H9 (cell line): ENCODE results near the gene SERP1. TPM values are rescaled to one million over a fixed set of nuclear protein-coding genes. Genes with fewer than 3 reads are reported as not detected.

Experiments used
- DNase-seq: peaks from one replicate; pipeline ENCODE4 v3.0.0-alpha.2; 2017
- H2AFZ ChIP-seq: one replicate; pipeline ENCODE4 v1.6.1; 2013; ENCODE audit warnings: mild to moderate bottlenecking, low read length, control low read depth, moderate library complexity
- H2AK5ac ChIP-seq: 2 replicates; pipeline ENCODE4 v1.6.1; 2013; ENCODE audit warnings: low read length, control low read depth, mixed read lengths; ENCODE audit not compliant: insufficient read length
- H2BK120ac ChIP-seq: one replicate; pipeline ENCODE4 v1.6.1; 2013; ENCODE audit warnings: low read depth, mild to moderate bottlenecking, low read length, control low read depth, inconsistent platforms; ENCODE audit not compliant: poor library complexity, severe bottlenecking
- H2BK12ac ChIP-seq: 2 replicates; pipeline ENCODE4 v1.6.1; 2013; ENCODE audit warnings: low read length, control low read depth, mixed read lengths, low read depth; ENCODE audit not compliant: insufficient read length
- H2BK15ac ChIP-seq: 2 replicates; pipeline ENCODE4 v1.6.1; 2013; ENCODE audit warnings: low read depth, low read length, control low read depth
- H2BK20ac ChIP-seq: one replicate; pipeline ENCODE4 v1.6.1; 2013; ENCODE audit warnings: low read depth, mild to moderate bottlenecking, low read length, control low read depth, inconsistent platforms; ENCODE audit not compliant: poor library complexity, severe bottlenecking
- H2BK5ac ChIP-seq: 2 replicates; pipeline ENCODE4 v1.6.1; 2013; ENCODE audit warnings: low read length, control low read depth, mixed read lengths; ENCODE audit not compliant: insufficient read length
- H3K14ac ChIP-seq: 2 replicates; pipeline ENCODE4 v1.6.1; 2013; ENCODE audit warnings: low read length, control low read depth; ENCODE audit not compliant: insufficient read depth
- H3K18ac ChIP-seq: 2 replicates; pipeline ENCODE4 v1.6.1; 2013; ENCODE audit warnings: low read depth, mild to moderate bottlenecking, mixed read lengths, low read length, control low read depth; ENCODE audit not compliant: insufficient read length
- H3K23ac ChIP-seq: 2 replicates; pipeline ENCODE4 v1.6.1; 2013; ENCODE audit warnings: low read length, control low read depth, mixed read lengths, low read depth; ENCODE audit not compliant: insufficient read length
- H3K23me2 ChIP-seq: 2 replicates; pipeline ENCODE4 v1.6.1; 2013; ENCODE audit warnings: low read depth, mild to moderate bottlenecking, mixed read lengths, low read length, control low read depth; ENCODE audit not compliant: insufficient read length, poor library complexity, severe bottlenecking
- H3K27ac ChIP-seq: 2 replicates; pipeline ENCODE4 v1.5.1; 2013; ENCODE audit warnings: low read length, control low read depth, mixed read lengths, low read depth; ENCODE audit not compliant: insufficient read length
- H3K27me3 ChIP-seq: 2 replicates; pipeline ENCODE4 v1.6.1; 2013; ENCODE audit warnings: low read length, control low read depth, inconsistent platforms; ENCODE audit not compliant: insufficient read depth
- H3K4ac ChIP-seq: 2 replicates; pipeline ENCODE4 v1.6.1; 2013; ENCODE audit warnings: low read depth, mild to moderate bottlenecking, control low read depth, inconsistent platforms, low read length, moderate library complexity
- H3K4me1 ChIP-seq: 2 replicates; pipeline ENCODE4 v1.6.1; 2013; ENCODE audit warnings: low read length, control low read depth, inconsistent platforms; ENCODE audit not compliant: insufficient read depth
- H3K4me2 ChIP-seq: 2 replicates; pipeline ENCODE4 v1.6.1; 2013; ENCODE audit warnings: low read length, control low read depth, mixed read lengths; ENCODE audit not compliant: insufficient read length, insufficient read depth
- H3K56ac ChIP-seq: 2 replicates; pipeline ENCODE4 v1.6.1; 2013; ENCODE audit warnings: low read depth, mild to moderate bottlenecking, mixed read lengths, low read length, control low read depth; ENCODE audit not compliant: insufficient read length
- H3K79me1 ChIP-seq: 2 replicates; pipeline ENCODE4 v1.6.1; 2013; ENCODE audit warnings: low read depth, mild to moderate bottlenecking, moderate library complexity, low read length, control low read depth, inconsistent platforms; ENCODE audit not compliant: insufficient read depth, poor library complexity, severe bottlenecking
- H3K79me2 ChIP-seq: 2 replicates; pipeline ENCODE4 v1.6.1; 2013; ENCODE audit warnings: low read length, control low read depth, inconsistent platforms; ENCODE audit not compliant: insufficient read depth
- H3K9ac ChIP-seq: 2 replicates; pipeline ENCODE4 v1.6.1; 2013; ENCODE audit warnings: low read length, control low read depth, mixed read lengths; ENCODE audit not compliant: insufficient read length; ENCODE audit errors: extremely low read depth
- H3K9me3 ChIP-seq: one replicate; pipeline ENCODE4 v1.6.1; 2013; ENCODE audit warnings: low read depth, low read length, inconsistent platforms; ENCODE audit not compliant: control insufficient read depth
- H3T11ph ChIP-seq: one replicate; pipeline ENCODE4 v1.6.1; 2013; ENCODE audit warnings: mild to moderate bottlenecking, low read length, control low read depth, inconsistent platforms
- H4K20me1 ChIP-seq: one replicate; pipeline ENCODE4 v1.6.1; 2013; ENCODE audit not compliant: control insufficient read depth, insufficient read length, insufficient read depth
- H4K5ac ChIP-seq: 2 replicates; pipeline ENCODE4 v1.6.1; 2013; ENCODE audit warnings: low read depth, mild to moderate bottlenecking, mixed read lengths, low read length, control low read depth; ENCODE audit not compliant: insufficient read length
- H4K8ac ChIP-seq: replicated peaks from 2 replicates; pipeline ENCODE4 v1.6.1; 2013; ENCODE audit warnings: low read length, control low read depth, mixed read lengths, low read depth; ENCODE audit not compliant: insufficient read length
- H4K91ac ChIP-seq: 2 replicates; pipeline ENCODE4 v1.6.1; 2013; ENCODE audit warnings: low read depth, mild to moderate bottlenecking, moderate library complexity, mixed read lengths, low read length, control low read depth; ENCODE audit not compliant: insufficient read length
- H3K27ac Mint-ChIP-seq, 3 experiments: 2 replicates in 2 of 3; 3 replicates in 1 of 3; pipeline ENCODE4 v1.8.0; 2020 to 2021; ENCODE audit warnings: mixed read lengths in 3 of 3, mild to moderate bottlenecking in 1 of 3, moderate library complexity in 1 of 3
- H3K27me3 Mint-ChIP-seq: 2 replicates; pipeline ENCODE4 v1.8.0; 2021; ENCODE audit warnings: low read depth, mild to moderate bottlenecking, moderate library complexity, mixed read lengths
- H3K36me3 Mint-ChIP-seq, 3 experiments: 2 replicates in 2 of 3; 3 replicates in 1 of 3; pipeline ENCODE4 v1.8.0; 2020 to 2021; ENCODE audit warnings: low read depth in 3 of 3, mixed read lengths in 3 of 3; ENCODE audit not compliant: insufficient read depth in 1 of 3
- H3K4me1 Mint-ChIP-seq, 2 experiments: 2 replicates each; pipeline ENCODE4 v1.8.0; 2020; ENCODE audit warnings: mixed read lengths in 2 of 2
- H3K4me3 Mint-ChIP-seq, 2 experiments: 2 replicates in 1 of 2; 3 replicates in 1 of 2; pipeline ENCODE4 v1.8.0; 2020 to 2021; ENCODE audit warnings: mild to moderate bottlenecking in 2 of 2, mixed read lengths in 2 of 2, moderate library complexity in 1 of 2
- H3K9me3 Mint-ChIP-seq, 2 experiments: 2 replicates in 1 of 2; 3 replicates in 1 of 2; pipeline ENCODE4 v1.8.0; 2020; ENCODE audit warnings: mild to moderate bottlenecking in 2 of 2, mixed read lengths in 2 of 2, moderate library complexity in 1 of 2
- CTCF ChIP-seq: fragments of 200-600 bp; sonication (generic); conservative IDR thresholded peaks from 3 replicates; pipeline ENCODE4 v1.8.0; 2021; ENCODE audit warnings: antibody characterized with exemption, mild to moderate bottlenecking
- WGBS: extraction: QIAGEN DNeasy Blood & Tissue Kit; methylation state at CpG from one replicate; pipeline ENCODE4 v1.1.7; 2013; ENCODE audit warnings: missing lambda C conversion rate, low lambda C conversion rate, mixed read lengths; ENCODE audit not compliant: insufficient read length; ENCODE audit errors: extremely low coverage; 5-methylcytosine and 5-hydroxymethylcytosine counted together
- total RNA-seq: library from RNA; stranded (reverse); gene quantifications from 2 replicates; pipeline ENCODE4 v1.2.1, GENCODE V29; 2021

The SERP1 gene
- total RNA-seq, 1 experiment from 2014 or later: 84.8 TPM

- Histone ChIP-seq H2AK5ac (no peak overlapping the region), H3K27ac (no peak overlapping the region), H3K79me1 (no peaks in the 10 kb centered on the region), H2AFZ (no peak overlapping the region), H3K23me2 (no peaks in the 10 kb centered on the region), H3K56ac (no peak overlapping the region), H2BK20ac (no peak overlapping the region), H3K79me2 (no peaks in the 10 kb centered on the region), H2BK5ac (no peak overlapping the region), H4K5ac (no peak overlapping the region), H3K9ac (no peak overlapping the region), H2BK15ac (no peak overlapping the region), H3K4me1 (peaks cover 5% of the 10 kb centered on the region; the same call in 1 of the 2 replicates), H4K8ac (no peak overlapping the region), H3K18ac (no peak overlapping the region), H3K9me3 (no peaks in the 10 kb centered on the region), H3K14ac (no peak overlapping the region), H3T11ph (no peak overlapping the region), H4K20me1 (no peaks in the 10 kb centered on the region), H3K4me2 (no peak overlapping the region), H4K91ac (no peak overlapping the region), H3K4ac (no peak overlapping the region), H3K23ac (no peak overlapping the region), H2BK120ac (no peak overlapping the region), H3K27me3 (no peaks in the 10 kb centered on the region), H2BK12ac (no peak overlapping the region)
- H3K9me3 Mint-ChIP-seq: peaks cover 18 to 32% of the 10 kb centered on the region in 2 experiments
- H3K27ac Mint-ChIP-seq: no peak overlapping the region
- no peaks in the 10 kb centered on the region for H3K27me3 Mint-ChIP-seq
- WGBS: no CpG with 5 or more reads among the region's 4 CpGs
- peaks cover 11 to 25% (median 15%) of the 10 kb centered on the region in 3 experiments for H3K36me3 Mint-ChIP-seq
- peaks cover 24 to 25% of the 10 kb centered on the region in 2 experiments for H3K4me1 Mint-ChIP-seq
- no peak for TF ChIP-seq CTCF
- no peak for DNase-seq
- H3K4me3 Mint-ChIP-seq: peak overlapping the region in 1 of 2 experiments; percentile 30; a peak in 1 of 5 replicates
These were observed 31.1 kb downstream of the SERP1 start for GRCh38 chr3:150515210-150515609.
